Activated CD4-positive, alpha-beta T cell treated with anti-CD3 and anti-CD28 coated beads for 48 hours (primary cell): ENCODE results near the gene DARS1.
A peak's percentile ranks its signal among the peaks of the same experiment; 100 is the strongest.

ENCODE experiments used
- DNase-seq: peaks from one replicate; pipeline ENCODE4 v3.0.0-alpha.2; 2020

The DARS1 gene

GRCh38 chr2:135875491-135876065 lies 109.8 kb downstream of the DARS1 start:
- peak; percentile 86 for DNase-seq

- DNase-seq, result peak; percentile 26
These were observed 110.6 kb downstream of the DARS1 start for GRCh38 chr2:135874777-135875365.

- DNase-seq, result peak; percentile 28
These were observed 114.9 kb downstream of the DARS1 start for GRCh38 chr2:135870571-135870970.

- DNase-seq, result no peak
These were observed 122.2 kb downstream of the DARS1 start for GRCh38 chr2:135863233-135863632.

- DNase-seq, result no peak
These were observed 122.7 kb downstream of the DARS1 start for GRCh38 chr2:135862718-135863117.
